ENCODE results near the gene FCSK.
A peak's percentile ranks its signal among the peaks of the same experiment; 100 is the strongest.

The FCSK gene

DNA sequence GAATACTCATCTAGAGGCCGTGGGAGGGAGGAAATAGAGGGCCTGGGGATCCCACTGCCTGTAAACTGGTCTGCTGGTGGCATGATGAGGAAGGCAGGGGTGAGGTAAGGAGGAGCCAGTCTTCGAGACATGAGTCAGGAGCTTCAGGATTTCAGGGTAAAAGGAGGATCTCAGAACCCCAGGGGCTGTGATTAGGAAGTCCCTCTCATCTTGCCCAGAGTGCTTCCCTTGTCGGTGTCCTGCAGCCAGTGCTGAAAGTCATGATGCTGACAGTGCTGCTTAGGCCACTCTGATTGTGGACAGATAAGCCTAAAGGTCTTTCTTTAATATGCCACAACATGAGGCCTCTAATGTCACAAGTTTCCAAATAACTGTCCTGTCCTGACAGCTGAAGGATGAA, 39.4 kb downstream of the FCSK start:
- TF ChIP-seq, protein P1, sequence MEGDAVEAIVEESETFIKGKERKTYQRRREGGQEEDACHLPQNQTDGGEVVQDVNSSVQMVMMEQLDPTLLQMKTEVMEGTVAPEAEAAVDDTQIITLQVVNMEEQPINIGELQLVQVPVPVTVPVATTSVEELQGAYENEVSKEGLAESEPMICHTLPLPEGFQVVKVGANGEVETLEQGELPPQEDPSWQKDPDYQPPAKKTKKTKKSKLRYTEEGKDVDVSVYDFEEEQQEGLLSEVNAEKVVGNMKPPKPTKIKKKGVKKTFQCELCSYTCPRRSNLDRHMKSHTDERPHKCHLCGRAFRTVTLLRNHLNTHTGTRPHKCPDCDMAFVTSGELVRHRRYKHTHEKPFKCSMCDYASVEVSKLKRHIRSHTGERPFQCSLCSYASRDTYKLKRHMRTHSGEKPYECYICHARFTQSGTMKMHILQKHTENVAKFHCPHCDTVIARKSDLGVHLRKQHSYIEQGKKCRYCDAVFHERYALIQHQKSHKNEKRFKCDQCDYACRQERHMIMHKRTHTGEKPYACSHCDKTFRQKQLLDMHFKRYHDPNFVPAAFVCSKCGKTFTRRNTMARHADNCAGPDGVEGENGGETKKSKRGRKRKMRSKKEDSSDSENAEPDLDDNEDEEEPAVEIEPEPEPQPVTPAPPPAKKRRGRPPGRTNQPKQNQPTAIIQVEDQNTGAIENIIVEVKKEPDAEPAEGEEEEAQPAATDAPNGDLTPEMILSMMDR (IDR thresholded peaks at IDR 0.05; ENCODE audit: low read depth, low read length) = no peak
- in situ Hi-C loops (cut with HindIII; ENCODE audit: low sequenced_read_pairs) = no loop called here
- H3K4me3 ChIP-seq (ENCODE audit: low read depth, low read length) = no peak overlapping the region
- DNase-seq (ENCODE audit: low read depth, low spot score) = no peak

DNA sequence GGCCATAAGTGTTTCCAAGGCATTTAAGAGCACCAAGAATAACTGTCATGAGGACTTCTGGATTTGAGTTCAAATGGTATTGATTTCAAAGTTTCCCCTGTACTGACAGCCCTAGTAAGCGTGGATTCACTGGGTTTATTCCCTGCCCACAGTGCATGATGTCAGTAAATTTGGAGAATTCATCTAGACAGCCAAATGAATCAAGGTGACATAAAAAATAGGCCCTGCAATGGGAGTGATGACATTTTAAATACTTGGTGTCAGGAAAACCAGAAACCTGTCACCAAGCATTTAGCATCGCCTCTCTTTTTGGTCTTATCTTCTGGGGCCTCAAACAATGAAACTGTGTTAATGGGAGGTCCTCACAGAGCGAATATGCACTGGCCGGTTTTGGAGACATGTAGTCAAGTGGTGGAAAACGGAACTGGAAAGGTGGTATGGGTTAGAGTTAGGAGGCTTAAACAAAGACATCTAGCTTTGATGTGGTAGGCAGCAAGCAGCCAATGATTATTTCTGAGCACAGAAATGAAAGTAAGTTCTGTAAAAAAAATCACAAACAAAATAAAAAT, 39.9 kb downstream of the FCSK start:
- TF ChIP-seq, protein P1 (IDR thresholded peaks at IDR 0.05; ENCODE audit: low read depth, low read length) = no peak
- in situ Hi-C loops (cut with HindIII; ENCODE audit: low sequenced_read_pairs) = no loop called here
- H3K4me3 ChIP-seq (ENCODE audit: low read depth, low read length) = no peak overlapping the region
- no peak for DNase-seq (ENCODE audit: low read depth, low spot score)

DNA sequence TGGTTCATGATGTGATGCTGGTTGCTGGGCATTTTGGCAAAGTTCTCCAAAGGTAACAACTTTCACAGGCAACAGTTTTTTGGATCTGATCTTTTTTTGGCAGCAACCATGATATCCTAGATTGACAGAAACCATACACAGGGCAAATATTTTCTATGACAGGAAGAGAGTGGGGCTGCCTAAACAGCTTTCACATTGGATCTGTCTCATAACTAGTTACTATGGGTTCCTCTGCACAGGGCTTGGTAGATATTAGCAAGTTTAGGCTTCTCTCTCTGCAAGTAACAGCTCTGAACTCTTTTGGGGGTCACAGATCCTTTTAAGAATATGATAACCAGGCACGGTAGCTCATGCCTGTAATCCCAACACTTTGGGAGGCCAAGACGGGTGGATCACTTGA, 40.4 kb downstream of the FCSK start:
- no peak for DNase-seq (ENCODE audit: low read depth, low spot score)
- in situ Hi-C loops (cut with HindIII; ENCODE audit: low sequenced_read_pairs) = no loop called here
- TF ChIP-seq, protein P1 (IDR thresholded peaks at IDR 0.05; ENCODE audit: low read depth, low read length) = no peak

DNA sequence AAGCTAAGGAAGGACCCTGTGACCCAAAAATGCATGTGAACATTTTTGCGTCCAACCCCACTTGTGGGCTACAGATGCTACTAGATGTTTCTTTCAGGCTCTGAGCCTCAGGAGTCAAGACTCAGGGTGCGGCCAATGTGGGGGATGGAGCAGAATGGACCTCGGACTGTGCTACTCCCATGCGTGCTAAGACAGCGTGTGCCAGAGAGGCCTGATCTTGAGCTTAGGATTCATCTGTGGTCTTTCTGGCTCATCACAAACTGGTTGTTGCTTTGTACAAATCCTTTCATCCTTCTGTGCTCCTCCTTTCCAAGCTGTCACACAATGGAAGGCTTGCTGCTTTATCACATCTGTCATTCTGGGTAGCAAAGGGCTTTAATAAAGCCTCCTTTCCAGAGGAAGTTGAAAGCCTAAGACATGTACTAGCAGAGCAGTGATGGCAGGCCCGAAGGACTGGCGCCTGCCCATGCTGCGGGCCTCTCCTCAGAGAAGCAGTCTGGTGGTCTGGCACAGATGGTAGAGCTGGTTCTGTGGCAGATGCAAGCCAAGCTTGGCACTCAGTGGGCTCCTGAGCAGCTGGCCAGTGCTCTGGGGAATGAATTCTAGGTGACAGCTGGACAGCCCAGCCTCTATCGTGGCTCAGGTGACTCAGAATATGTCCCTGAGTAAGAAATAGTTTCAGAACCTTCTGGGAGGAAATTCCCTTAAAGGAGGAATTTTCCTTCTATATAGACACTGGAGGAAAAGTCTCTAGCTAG, 41.2 kb downstream of the FCSK start:
- TF ChIP-seq, protein P1 (IDR thresholded peaks at IDR 0.05; ENCODE audit: low read depth, low read length) = no peak
- in situ Hi-C loops (cut with HindIII; ENCODE audit: low sequenced_read_pairs) = no loop called here
- DNase-seq (ENCODE audit: low read depth, low spot score) = no peak
- no peak overlapping the region for H3K4me3 ChIP-seq (ENCODE audit: low read depth, low read length)

More for the DNA sequence above, 40.4 kb downstream of the FCSK start:
- H3K4me3 ChIP-seq (ENCODE audit: low read depth, low read length) = no peak overlapping the region

DNA sequence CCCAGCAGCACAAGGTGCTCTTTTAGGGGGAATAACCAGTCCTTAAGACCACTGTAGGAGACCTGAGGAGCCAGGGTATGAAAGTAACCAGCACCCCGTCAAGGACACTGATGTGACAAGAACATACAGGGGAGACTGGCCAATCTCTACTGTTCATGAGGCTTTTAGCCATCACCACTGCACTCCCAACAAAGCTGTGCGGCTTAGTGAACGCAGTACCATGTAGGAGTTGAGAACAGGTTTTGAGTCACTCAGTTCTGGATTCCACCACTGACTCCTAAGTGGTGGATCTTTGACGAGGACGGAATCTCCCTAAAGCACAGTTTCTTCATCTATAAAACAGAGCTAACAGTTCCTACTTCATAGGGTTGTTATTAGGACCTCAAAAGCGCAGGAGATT, 42.1 kb downstream of the FCSK start:
- TF ChIP-seq, protein P1 (IDR thresholded peaks at IDR 0.05; ENCODE audit: low read depth, low read length) = no peak
- DNase-seq (ENCODE audit: low read depth, low spot score) = no peak
- no peak overlapping the region for H3K4me3 ChIP-seq (ENCODE audit: low read depth, low read length)
- in situ Hi-C loops (cut with HindIII; ENCODE audit: low sequenced_read_pairs) = no loop called here

DNA sequence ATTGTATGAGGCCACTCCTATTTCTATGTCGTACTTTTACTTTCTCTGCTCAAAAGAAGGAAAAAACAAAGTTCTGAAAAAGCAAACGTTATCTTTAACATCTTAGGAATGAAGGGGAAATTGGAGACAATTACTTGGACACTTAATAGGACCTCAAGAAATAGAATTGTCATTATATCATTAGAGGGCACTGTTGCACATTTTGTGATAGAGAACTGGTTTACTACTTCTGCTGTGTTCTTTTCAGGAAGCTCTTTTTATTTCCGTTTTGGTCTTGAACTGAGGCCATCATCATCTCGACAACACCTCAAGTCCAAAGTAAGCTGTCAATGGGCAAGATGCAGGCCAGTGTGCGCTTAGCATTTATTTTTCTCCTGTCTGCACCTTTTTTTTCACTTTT, 54.4 kb downstream of the FCSK start:
- TF ChIP-seq, protein P1 (IDR thresholded peaks at IDR 0.05; ENCODE audit: low read depth, low read length) = peak; percentile 15
- no peak for DNase-seq (ENCODE audit: low read depth, low spot score)
- in situ Hi-C loops (cut with HindIII; ENCODE audit: low sequenced_read_pairs) = no loop called here
- H3K4me3 ChIP-seq (ENCODE audit: low read depth, low read length) = no peak overlapping the region
